Tibial artery (tissue), 4 donors: ENCODE measurements around the gene NXF1.
A peak's percentile ranks its signal among the peaks of the same experiment; 100 is the strongest.

Experiments used
- DNase-seq, 2 donors: peaks; one replicate each; pipeline ENCODE4 v3.0.0-alpha.2; 2019
- H3K27ac ChIP-seq, 2 donors: fragments of 200-600 bp; sonication (generic) in 1 of 2; 1 replicate in 1 of 2; 2 replicates in 1 of 2; pipeline ENCODE4 v1.5.1; 2018 to 2019; ENCODE audit warnings: mild to moderate bottlenecking in 1 of 2
- H3K27me3 ChIP-seq, 2 donors: fragments of 200-600 bp; sonication (generic) in 1 of 2; one replicate each; pipeline versions ENCODE4 v1.5.1 to v1.6.0; 2016 to 2019
- H3K36me3 ChIP-seq, 3 donors: fragments of 200-600 bp; sonication (generic) in 2 of 3; one replicate each; pipeline ENCODE4 v1.5.1; 2016 to 2019; ENCODE audit warnings: mild to moderate bottlenecking in 2 of 3
- H3K4me1 ChIP-seq, 4 donors: fragments of 200-600 bp; sonication (generic) in 2 of 4; 1 replicate in 3 of 4; 2 replicates in 1 of 4; pipeline ENCODE4 v1.5.1; 2016 to 2019
- H3K4me3 ChIP-seq, 2 donors: fragments of 200-600 bp; sonication (generic) in 1 of 2; 1 replicate in 1 of 2; 2 replicates in 1 of 2; pipeline ENCODE4 v1.5.1; 2018 to 2019; ENCODE audit warnings: mild to moderate bottlenecking in 2 of 2
- H3K9me3 ChIP-seq, 3 donors: fragments of 200-600 bp; sonication (generic) in 1 of 3; one replicate each; pipeline ENCODE4 v1.5.1; 2016 to 2019
- CTCF ChIP-seq, 2 experiments: fragments of 200-600 bp in 1 of 2; fragments of 450-650 bp in 1 of 2; IDR thresholded peaks; one replicate each; pipeline ENCODE4 v1.5.1; 2017 to 2019; ENCODE audit warnings: antibody characterized with exemption in 2 of 2, mild to moderate bottlenecking in 1 of 2, moderate library complexity in 1 of 2
- intact Hi-C: fragments of 100-400 bp; cut with DNase I; formaldehyde crosslinking; loops from one replicate; pipeline ENCODE4 v1.15.0; 2023; ENCODE audit warnings: low total_unique reads

NXF1 gene

DNA sequence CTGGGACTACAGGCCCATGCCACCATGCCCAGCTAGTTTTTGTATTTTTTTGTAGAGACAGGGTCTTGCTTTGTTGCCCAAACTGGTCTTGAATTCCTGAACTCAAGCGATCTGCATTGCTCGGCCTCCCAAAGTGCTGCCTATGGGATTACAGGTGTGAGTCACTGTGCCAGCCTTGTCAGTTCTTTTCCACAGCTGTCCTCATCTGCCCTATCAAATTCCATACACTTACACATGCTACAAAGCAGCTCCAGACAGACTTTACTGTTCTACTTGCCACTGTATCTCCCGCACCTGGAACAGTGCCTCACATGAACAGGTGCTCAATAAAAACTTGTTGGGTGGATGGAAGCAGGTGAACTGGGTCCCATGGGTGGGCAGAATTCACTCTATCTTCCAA is 18.4 kb upstream of the NXF1 start:
- H3K27me3 ChIP-seq = no peaks in the 10 kb centered on the region
- peaks cover 75 to 86% (median 83%) of the 10 kb centered on the region in 3 donors for H3K36me3 ChIP-seq
- H3K4me3 ChIP-seq = no peak overlapping the region
- DNase-seq = no peak
- TF ChIP-seq CTCF (IDR thresholded peaks at IDR 0.05) = no peak
- intact Hi-C loops = no loop called here
- no peaks in the 10 kb centered on the region for H3K9me3 ChIP-seq
- no peak overlapping the region for H3K27ac ChIP-seq
- H3K4me1 ChIP-seq = peaks cover 0 to 12% (median 4%) of the 10 kb centered on the region in 4 donors

DNA sequence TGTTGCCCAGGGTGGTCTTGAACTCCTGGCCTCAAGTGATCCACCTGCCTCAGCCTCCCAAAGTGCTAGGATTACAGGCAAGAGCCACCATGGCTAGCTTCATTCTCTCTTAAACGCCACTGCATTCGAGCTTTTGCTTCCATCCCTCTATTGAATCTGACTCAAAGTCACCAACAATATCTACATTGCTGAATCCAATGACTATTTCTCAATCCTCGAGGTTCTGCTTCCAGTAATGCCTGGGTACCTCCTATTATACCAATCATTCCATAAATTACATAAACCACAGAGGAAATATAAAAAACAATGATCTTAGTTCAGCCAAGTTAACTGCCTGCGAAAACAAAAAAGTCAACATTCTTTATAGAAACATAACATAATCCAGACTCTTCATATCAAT is 11.9 kb upstream of the NXF1 start:
- peaks cover 39 to 75% (median 39%) of the 10 kb centered on the region in 3 donors for H3K36me3 ChIP-seq
- H3K4me1 ChIP-seq = no peaks in the 10 kb centered on the region
- no peak overlapping the region for H3K4me3 ChIP-seq
- no peaks in the 10 kb centered on the region for H3K27me3 ChIP-seq
- no peak for DNase-seq
- intact Hi-C loops = no loop called here
- H3K9me3 ChIP-seq = no peaks in the 10 kb centered on the region
- no peak for TF ChIP-seq CTCF (IDR thresholded peaks at IDR 0.05)
- no peak overlapping the region for H3K27ac ChIP-seq

- peaks cover 34 to 69% (median 34%) of the 10 kb centered on the region in 3 donors for H3K36me3 ChIP-seq
- no peak overlapping the region for H3K4me3 ChIP-seq
- no peak overlapping the region for H3K27ac ChIP-seq
Measured at GRCh38 chr11:62816557-62816956, 11.3 kb upstream of the NXF1 start.

DNA sequence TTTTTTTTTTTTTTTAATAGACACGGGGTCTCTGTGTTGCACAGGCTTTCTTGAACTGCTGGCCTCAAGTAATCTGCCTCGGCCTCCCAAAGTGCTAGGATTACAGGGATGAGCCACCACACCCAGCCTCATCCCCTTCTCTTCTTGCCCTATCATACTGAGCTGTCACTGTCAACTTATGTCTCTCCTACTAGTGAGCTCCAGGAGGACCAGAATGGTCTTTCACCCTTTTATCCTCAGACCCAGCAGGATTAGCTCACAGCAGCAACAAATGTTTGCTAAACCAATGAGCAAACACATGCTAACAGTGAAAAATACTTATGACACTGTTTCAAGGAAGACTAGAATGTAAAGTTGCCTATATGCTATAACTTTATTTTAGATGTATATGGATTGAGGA is 6.4 kb upstream of the NXF1 start:
- intact Hi-C loops = no loop called here
- peaks cover 10 to 38% (median 11%) of the 10 kb centered on the region in 3 donors for H3K36me3 ChIP-seq
- no peak for DNase-seq
- no peaks in the 10 kb centered on the region for H3K9me3 ChIP-seq
- no peak overlapping the region for H3K4me3 ChIP-seq
- no peak overlapping the region for H3K27ac ChIP-seq
- no peaks in the 10 kb centered on the region for H3K27me3 ChIP-seq
- no peak for TF ChIP-seq CTCF (IDR thresholded peaks at IDR 0.05)
- H3K4me1 ChIP-seq = peaks cover 0 to under 1% (median 0%) of the 10 kb centered on the region in 4 donors

More at GRCh38 chr11:62816557-62816956, 11.3 kb upstream of the NXF1 start:
- Histone ChIP-seq H3K9me3 (no peaks in the 10 kb centered on the region), H3K27me3 (no peaks in the 10 kb centered on the region), H3K4me1 (no peaks in the 10 kb centered on the region)
- TF ChIP-seq CTCF (IDR thresholded peaks at IDR 0.05) = no peak
- DNase-seq = no peak
- intact Hi-C loops = no loop called here

- Histone ChIP-seq H3K27me3 (no peaks in the 10 kb centered on the region), H3K4me3 (no peak overlapping the region), H3K4me1 (peaks cover 0 to 9% (median 7%) of the 10 kb centered on the region in 4 donors), H3K36me3 (peaks cover 10 to 32% (median 11%) of the 10 kb centered on the region in 3 donors), H3K9me3 (no peaks in the 10 kb centered on the region), H3K27ac (no peak overlapping the region)
- no peak for TF ChIP-seq CTCF (IDR thresholded peaks at IDR 0.05)
- no peak for DNase-seq
- intact Hi-C loops = no loop called here
Measured at GRCh38 chr11:62810748-62811147, 5.5 kb upstream of the NXF1 start.

- Histone ChIP-seq H3K27me3 (no peaks in the 10 kb centered on the region), H3K4me1 (peaks cover 0 to 25% (median 23%) of the 10 kb centered on the region in 4 donors), H3K27ac (peak overlapping the region; percentile 89 to 95), H3K36me3 (peaks cover 19 to 31% (median 21%) of the 10 kb centered on the region in 3 donors), H3K9me3 (no peaks in the 10 kb centered on the region), H3K4me3 (no peak overlapping the region)
- no peak for TF ChIP-seq CTCF (IDR thresholded peaks at IDR 0.05)
- intact Hi-C loops = no loop called here
- peak in 1 of 2 donors; percentile 40 for DNase-seq
Measured at GRCh38 chr11:62806611-62807121, 1.4 kb upstream of the NXF1 start.
